Gastrocnemius medialis (tissue), 4 donors: ENCODE data around the gene MAST4.

Source experiments
- CTCF ChIP-seq, 5 experiments: fragments of 450-650 bp in 3 of 5; fragments of 200-600 bp in 2 of 5; sonication (generic) in 2 of 5; IDR thresholded peaks in 4 of 5; conservative IDR thresholded peaks in 1 of 5; 1 replicate in 4 of 5; 2 replicates in 1 of 5; pipeline ENCODE4 v1.5.1; 2016 to 2019; ENCODE audit warnings: antibody characterized with exemption in 5 of 5, mild to moderate bottlenecking in 3 of 5, moderate library complexity in 3 of 5
- POLR2A ChIP-seq, 2 donors: fragments of 450-650 bp; IDR thresholded peaks; one replicate each; pipeline ENCODE4 v1.6.1; 2017; ENCODE audit warnings: antibody characterized with exemption in 2 of 2, mild to moderate bottlenecking in 2 of 2, moderate library complexity in 2 of 2

GRCh38 chr5:66813306-66813705 is 217.1 kb downstream of the MAST4 start:
- no peak for TF ChIP-seq POLR2A (IDR thresholded peaks at IDR 0.05)
- TF ChIP-seq CTCF (IDR thresholded peaks at IDR 0.05 in 4 of 5, conservative IDR thresholded peaks at IDR 0.05 in 1 of 5) = no peak
